A549 treated with AZD9567 at 1 μM for 4 hours (cell line): ENCODE measurements around the gene RANBP2. TPM values are rescaled to one million over a fixed set of nuclear protein-coding genes. Genes with fewer than 3 reads are reported as not detected.

Experiments
- total RNA-seq: library from RNA; stranded (reverse); fragments of 200-300 nt; extraction: Qiagen RNA extraction; gene quantifications from 5 replicates; pipeline ENCODE4 v1.2.3, GENCODE V29; 2022; ENCODE audit not compliant: insufficient read depth

RANBP2 gene
- 19.7 to 34.0 TPM (median 25.4 TPM) in 5 replicates for total RNA-seq

GRCh38 chr2:108719149-108720044 lies at the start of gene RANBP2:
TSS of gene RANBP2 (plus strand) at chr2:108719482. CDS start at chr2:108719607, 125 bp downstream.

GRCh38 chr2:108786354-108787215 lies 67.3 kb downstream of the RANBP2 start, which contains the start of gene CCDC138:
TSS of gene CCDC138 (plus strand) at chr2:108786771. CDS start at chr2:108786823, 52 bp downstream.

Other genes starting within 250 kb of the RANBP2 start
- gene LIMS1, start 185.0 kb upstream of the RANBP2 start, total RNA-seq, result 37.2 to 58.5 TPM (median 57.3 TPM) in 5 replicates
- gene CCDC138, start 67.3 kb downstream of the RANBP2 start, total RNA-seq, result 7.1 to 13.8 TPM (median 8.0 TPM) in 5 replicates